HG02623 (cell line): Measurements from ENCODE around the gene STARD7.
"Not testable (repeated sequence)": the region's sequence is repeated elsewhere in the genome, so short reads cannot be mapped to it uniquely, and the experiment has no call there.

Experiments
- ATAC-seq: cut with Tn5 transposase; IDR thresholded peaks from one replicate; pipeline ENCODE4 v1.9.1; 2021; ENCODE audit warnings: moderate library complexity; ENCODE audit not compliant: unreplicated experiment

Gene STARD7

GRCh38 chr2:96150791-96151594 lies 57.6 kb downstream of the STARD7 start:
- no peak for ATAC-seq

- ATAC-seq, result no peak
These were observed 58.5 kb downstream of the STARD7 start for GRCh38 chr2:96150007-96150640.

GRCh38 chr2:96148410-96149217 lies 60.0 kb downstream of the STARD7 start:
- ATAC-seq, result peak; percentile 30

GRCh38 chr2:96147593-96148201 lies 60.9 kb downstream of the STARD7 start:
- ATAC-seq, result no peak

- no peak for ATAC-seq
These were observed 61.6 kb downstream of the STARD7 start for GRCh38 chr2:96146881-96147592.

- ATAC-seq, result peak; percentile 26
These were observed 62.3 kb downstream of the STARD7 start for GRCh38 chr2:96146153-96146880.

GRCh38 chr2:96145848-96146152 lies 62.8 kb downstream of the STARD7 start:
- ATAC-seq, result no peak

GRCh38 chr2:96145036-96145847 lies 63.4 kb downstream of the STARD7 start, which contains the start of gene DUSP2:
Gene DUSP2 (minus strand): TSS chr2:96145440. CDS start chr2:96145354, 86 bp downstream.
- peak; percentile 51 for ATAC-seq

GRCh38 chr2:96144481-96145035 lies 64.1 kb downstream of the STARD7 start:
- ATAC-seq, result peak; percentile 4

- ATAC-seq, result no peak
These were observed 64.7 kb downstream of the STARD7 start for GRCh38 chr2:96143848-96144480.

- no peak for ATAC-seq
These were observed 65.3 kb downstream of the STARD7 start for GRCh38 chr2:96143231-96143847.

GRCh38 chr2:96142217-96143113 lies 66.2 kb downstream of the STARD7 start:
- no peak for ATAC-seq

GRCh38 chr2:96141624-96141967 lies 67.0 kb downstream of the STARD7 start:
- not testable (repeated sequence) for ATAC-seq

- no peak for ATAC-seq
These were observed 67.5 kb downstream of the STARD7 start for GRCh38 chr2:96140941-96141623.

GRCh38 chr2:96139181-96139758 lies 69.4 kb downstream of the STARD7 start:
- ATAC-seq, result no peak
